Subcutaneous abdominal adipose tissue (tissue), 5 donors: ENCODE results near the gene FIBP.
A peak's percentile ranks its signal among the peaks of the same experiment; 100 is the strongest.

Experiments
- H3K27ac ChIP-seq: one replicate; pipeline ENCODE4 v1.7.0; 2013; ENCODE audit warnings: low read depth, mild to moderate bottlenecking, inconsistent platforms, low read length, moderate library complexity
- H3K27me3 ChIP-seq, 5 donors: one replicate each; pipeline ENCODE4 v1.7.0; 2013; ENCODE audit warnings: low read length in 5 of 5, inconsistent platforms in 1 of 5; ENCODE audit not compliant: control insufficient read depth in 5 of 5, insufficient read depth in 4 of 5
- H3K36me3 ChIP-seq, 5 donors: one replicate each; pipeline ENCODE4 v1.7.0; 2013; ENCODE audit warnings: low read length in 5 of 5; ENCODE audit not compliant: control insufficient read depth in 5 of 5, insufficient read depth in 5 of 5
- H3K4me1 ChIP-seq, 5 donors: one replicate each; pipeline ENCODE4 v1.7.0; 2013; ENCODE audit warnings: low read length in 5 of 5, mild to moderate bottlenecking in 3 of 5, moderate library complexity in 1 of 5; ENCODE audit not compliant: control insufficient read depth in 5 of 5, insufficient read depth in 5 of 5
- H3K4me3 ChIP-seq, 5 donors: one replicate each; pipeline ENCODE4 v1.7.0; 2013; ENCODE audit warnings: low read length in 5 of 5, low read depth in 1 of 5
- H3K9ac ChIP-seq, 5 donors: one replicate each; pipeline ENCODE4 v1.7.0; 2013; ENCODE audit warnings: low read length in 5 of 5, mild to moderate bottlenecking in 4 of 5, moderate library complexity in 3 of 5
- H3K9me3 ChIP-seq, 5 donors: one replicate each; pipeline ENCODE4 v1.7.0; 2013; ENCODE audit warnings: low read length in 5 of 5; ENCODE audit not compliant: control insufficient read depth in 5 of 5
- donor health status: healthy.
- donor health status: healthy.
- donor health status: healthy.
- donor health status: healthy.
- donor health status: healthy.

Gene FIBP

DNA sequence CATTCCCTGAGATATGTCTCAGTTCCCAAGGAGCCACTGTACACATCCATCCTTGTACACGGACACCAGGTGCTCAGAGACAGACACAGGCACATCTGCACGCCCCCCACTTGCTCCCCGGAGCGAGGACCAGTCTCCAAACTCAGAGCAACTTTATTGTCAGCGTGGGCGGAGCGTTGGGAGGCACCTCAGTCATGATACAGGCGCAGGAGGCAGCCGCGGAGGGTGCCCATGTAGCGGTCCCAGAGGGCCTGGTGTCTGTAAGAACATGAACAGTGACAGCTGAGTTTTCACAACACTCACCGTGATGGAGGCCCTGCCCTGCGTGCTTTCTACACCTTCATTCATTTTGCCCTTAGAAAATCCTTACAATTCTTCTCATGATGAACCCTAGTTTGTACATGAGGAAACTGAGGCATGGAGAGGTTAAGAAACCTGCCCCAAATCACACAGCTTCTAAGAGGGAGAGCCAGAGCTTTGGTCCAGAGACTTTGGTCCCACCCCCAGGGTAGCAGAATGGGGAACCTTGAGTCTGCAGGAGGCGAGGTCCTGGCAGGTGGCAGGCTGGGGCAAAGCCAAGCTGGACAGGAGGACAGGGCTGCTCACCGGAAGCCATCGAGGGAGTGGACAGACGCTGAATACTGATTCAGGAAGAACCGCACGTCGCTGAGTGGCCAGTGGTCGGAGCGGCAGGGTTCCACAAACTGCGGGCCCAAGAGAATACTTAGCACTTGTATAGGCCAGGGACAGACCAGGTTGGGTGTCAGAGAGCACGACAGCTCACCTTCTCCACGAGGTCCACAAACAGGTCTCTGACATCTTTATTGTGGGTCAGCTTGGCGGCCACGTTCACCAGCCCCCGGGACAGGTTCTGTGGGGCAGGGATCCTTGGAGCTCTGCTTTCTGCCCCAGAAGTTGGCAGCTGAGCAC, 4.2 kb downstream of the FIBP start:
- Histone ChIP-seq H3K4me1 (peaks cover 0 to 19% (median 17%) of the 10 kb centered on the region in 5 donors), H3K9ac (no peak overlapping the region), H3K27me3 (no peaks in the 10 kb centered on the region), H3K36me3 (peaks cover 5 to 44% (median 34%) of the 10 kb centered on the region in 5 donors), H3K9me3 (no peaks in the 10 kb centered on the region), H3K27ac (no peak overlapping the region), H3K4me3 (no peak overlapping the region)

DNA sequence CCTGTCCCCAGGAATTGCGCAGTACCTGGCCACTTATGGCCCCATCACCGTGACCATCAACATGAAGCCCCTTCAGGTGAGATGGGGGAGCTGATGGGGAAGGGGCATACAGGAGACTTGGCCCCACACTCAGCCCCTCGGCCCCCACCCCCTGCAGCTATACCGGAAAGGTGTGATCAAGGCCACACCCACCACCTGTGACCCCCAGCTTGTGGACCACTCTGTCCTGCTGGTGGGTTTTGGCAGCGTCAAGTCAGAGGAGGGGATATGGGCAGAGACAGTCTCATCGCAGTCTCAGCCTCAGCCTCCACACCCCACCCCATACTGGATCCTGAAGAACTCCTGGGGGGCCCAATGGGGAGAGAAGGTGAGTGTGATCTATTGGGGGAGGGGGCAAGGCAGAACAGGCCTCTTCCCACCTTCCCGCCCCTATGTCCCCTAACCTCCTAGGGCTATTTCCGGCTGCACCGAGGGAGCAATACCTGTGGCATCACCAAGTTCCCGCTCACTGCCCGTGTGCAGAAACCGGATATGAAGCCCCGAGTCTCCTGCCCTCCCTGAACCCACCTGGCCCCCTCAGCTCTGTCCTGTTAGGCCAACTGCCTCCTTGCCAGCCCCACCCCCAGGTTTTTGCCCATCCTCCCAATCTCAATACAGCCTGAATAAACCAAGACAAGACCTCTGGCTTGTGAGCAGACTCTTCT, 5.1 kb downstream of the FIBP start:
- H3K9ac ChIP-seq = no peak overlapping the region
- H3K4me3 ChIP-seq = no peak overlapping the region
- H3K9me3 ChIP-seq = no peaks in the 10 kb centered on the region
- H3K27ac ChIP-seq = no peak overlapping the region
- H3K4me1 ChIP-seq = peaks cover 0 to 14% (median 11%) of the 10 kb centered on the region in 5 donors
- peaks cover 5 to 44% (median 34%) of the 10 kb centered on the region in 5 donors for H3K36me3 ChIP-seq
- no peaks in the 10 kb centered on the region for H3K27me3 ChIP-seq

DNA sequence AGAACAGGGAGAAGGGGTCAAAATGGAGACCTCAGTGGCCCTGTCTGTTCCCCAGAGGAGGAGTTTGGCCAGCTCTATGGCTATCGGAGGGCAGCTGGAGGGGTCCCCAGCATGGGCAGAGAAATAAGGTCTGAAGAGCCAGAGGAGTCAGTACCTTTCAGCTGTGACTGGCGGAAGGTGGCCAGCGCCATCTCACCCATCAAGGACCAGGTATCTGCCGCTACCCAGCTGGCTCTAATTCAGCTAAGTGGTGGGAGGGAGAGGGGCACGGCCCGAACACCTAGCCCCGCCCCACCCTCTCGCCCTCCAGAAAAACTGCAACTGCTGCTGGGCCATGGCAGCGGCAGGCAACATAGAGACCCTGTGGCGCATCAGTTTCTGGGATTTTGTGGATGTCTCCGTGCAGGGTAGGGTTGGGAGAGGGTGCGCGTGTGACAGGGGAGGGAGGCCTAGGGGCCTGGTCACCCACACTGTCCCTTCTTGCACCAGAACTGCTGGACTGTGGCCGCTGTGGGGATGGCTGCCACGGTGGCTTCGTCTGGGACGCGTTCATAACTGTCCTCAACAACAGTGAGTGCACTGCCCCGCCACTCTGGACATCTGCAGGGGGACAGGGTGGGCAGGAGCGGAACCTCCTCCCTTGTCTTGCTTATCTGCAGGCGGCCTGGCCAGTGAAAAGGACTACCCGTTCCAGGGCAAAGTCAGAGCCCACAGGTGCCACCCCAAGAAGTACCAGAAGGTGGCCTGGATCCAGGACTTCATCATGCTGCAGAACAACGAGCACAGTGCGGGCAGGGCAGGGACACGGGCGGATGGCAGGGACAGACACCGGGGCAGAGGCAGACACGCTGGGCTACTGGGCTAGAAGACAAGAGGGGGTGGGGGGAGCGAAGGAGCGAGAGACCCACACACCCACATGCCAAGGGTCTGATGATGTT, 5.9 kb downstream of the FIBP start:
- Histone ChIP-seq H3K4me3 (no peak overlapping the region), H3K27ac (no peak overlapping the region), H3K9me3 (no peaks in the 10 kb centered on the region), H3K9ac (no peak overlapping the region), H3K36me3 (peaks cover 5 to 44% (median 34%) of the 10 kb centered on the region in 5 donors), H3K4me1 (peaks cover 0 to 6% (median 3%) of the 10 kb centered on the region in 5 donors), H3K27me3 (no peaks in the 10 kb centered on the region)

DNA sequence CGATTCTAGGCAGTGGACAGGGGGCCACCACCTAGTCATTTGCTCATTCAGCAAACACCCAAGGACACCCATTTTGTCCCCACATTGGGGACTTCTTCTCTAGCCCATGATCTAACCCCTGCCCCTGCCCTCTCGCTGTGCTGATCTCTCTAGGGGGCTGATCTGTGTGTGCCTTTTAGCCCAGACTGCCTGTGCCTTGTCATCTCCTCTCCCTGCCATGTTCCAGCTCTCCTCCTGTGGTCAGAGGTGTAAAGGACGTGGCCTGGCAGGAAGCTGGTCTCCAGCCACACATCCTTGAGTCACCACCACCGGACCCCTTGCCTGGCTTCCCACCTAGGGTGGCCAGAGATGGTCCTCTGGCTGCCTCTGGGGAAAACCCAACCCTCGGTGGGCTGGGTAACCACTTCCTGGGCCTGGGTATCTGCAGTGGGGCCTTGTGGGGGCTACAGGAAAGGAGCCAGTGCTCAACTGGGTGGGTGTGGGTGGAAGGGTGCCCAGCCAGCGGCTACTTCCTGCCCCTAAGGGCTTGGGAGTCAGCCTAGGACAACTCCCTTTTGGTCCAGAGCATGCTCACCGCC, 7.3 kb downstream of the FIBP start:
- H3K27ac ChIP-seq = no peak overlapping the region
- no peaks in the 10 kb centered on the region for H3K27me3 ChIP-seq
- H3K4me3 ChIP-seq = no peak overlapping the region
- no peaks in the 10 kb centered on the region for H3K9me3 ChIP-seq
- H3K4me1 ChIP-seq = peaks cover 0 to 4% (median 0%) of the 10 kb centered on the region in 5 donors
- peak overlapping the region in 1 of 5 donors; percentile 23 for H3K9ac ChIP-seq
- peaks cover 0 to 36% (median 26%) of the 10 kb centered on the region in 5 donors for H3K36me3 ChIP-seq

DNA sequence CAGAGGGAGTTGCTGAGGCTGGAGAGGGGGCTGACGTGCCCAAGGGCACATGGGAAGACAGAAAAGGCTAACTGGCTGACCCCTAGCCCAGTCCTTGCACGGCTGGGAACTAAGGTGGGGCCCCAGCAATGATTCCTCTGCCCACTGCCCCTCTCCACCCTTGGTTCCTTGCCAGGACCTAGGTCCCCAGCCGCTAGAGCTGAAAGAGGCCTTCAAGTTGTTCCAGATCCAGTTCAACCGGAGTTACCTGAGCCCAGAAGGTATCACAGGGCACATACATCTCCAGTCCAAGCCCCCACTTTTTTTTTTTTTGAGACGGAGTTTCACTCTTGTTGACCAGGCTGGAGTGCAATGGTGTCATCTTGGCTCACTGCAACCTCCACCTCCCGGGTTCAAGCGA, 8.2 kb downstream of the FIBP start:
- no peak overlapping the region for H3K27ac ChIP-seq
- H3K9ac ChIP-seq = no peak overlapping the region
- H3K4me3 ChIP-seq = no peak overlapping the region
- peaks cover 0 to 27% (median 24%) of the 10 kb centered on the region in 5 donors for H3K36me3 ChIP-seq
- H3K4me1 ChIP-seq = peaks cover 0 to 4% (median 0%) of the 10 kb centered on the region in 5 donors
- H3K27me3 ChIP-seq = no peaks in the 10 kb centered on the region
- H3K9me3 ChIP-seq = no peaks in the 10 kb centered on the region

DNA sequence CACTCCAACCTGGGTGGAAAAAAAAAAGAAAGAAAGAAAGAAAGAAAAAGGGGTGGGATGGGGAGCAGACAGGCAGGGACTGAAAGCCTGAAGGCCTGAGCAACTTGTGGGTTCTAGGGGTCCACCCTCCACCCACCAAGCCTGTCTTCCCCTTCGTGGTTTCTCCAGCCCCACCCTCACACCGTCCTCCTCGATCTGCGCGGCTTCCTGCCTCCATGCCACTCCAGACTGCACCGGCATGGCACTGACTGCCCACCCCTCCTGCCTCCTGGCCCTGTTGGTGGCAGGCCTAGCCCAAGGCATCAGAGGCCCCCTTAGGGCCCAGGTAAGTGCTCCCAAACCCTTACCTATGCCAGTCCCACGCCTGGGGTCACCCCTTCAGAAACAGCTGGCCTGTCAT, 8.7 kb downstream of the FIBP start, which contains the start of gene CTSW:
CTSW (plus strand) TSS at position 221 of the 400 bp plus-strand sequence; CDS start at position 239, 18 bp downstream.
- peaks cover 0 to 24% (median 21%) of the 10 kb centered on the region in 5 donors for H3K36me3 ChIP-seq
- no peak within 1 kb of the TSS for H3K27ac ChIP-seq
- H3K9me3 ChIP-seq = no peaks in the 10 kb centered on the region
- no peak within 1 kb of the TSS for H3K4me3 ChIP-seq
- H3K9ac ChIP-seq = no peak within 1 kb of the TSS
- no peaks in the 10 kb centered on the region for H3K27me3 ChIP-seq
- no peaks in the 10 kb centered on the region for H3K4me1 ChIP-seq

DNA sequence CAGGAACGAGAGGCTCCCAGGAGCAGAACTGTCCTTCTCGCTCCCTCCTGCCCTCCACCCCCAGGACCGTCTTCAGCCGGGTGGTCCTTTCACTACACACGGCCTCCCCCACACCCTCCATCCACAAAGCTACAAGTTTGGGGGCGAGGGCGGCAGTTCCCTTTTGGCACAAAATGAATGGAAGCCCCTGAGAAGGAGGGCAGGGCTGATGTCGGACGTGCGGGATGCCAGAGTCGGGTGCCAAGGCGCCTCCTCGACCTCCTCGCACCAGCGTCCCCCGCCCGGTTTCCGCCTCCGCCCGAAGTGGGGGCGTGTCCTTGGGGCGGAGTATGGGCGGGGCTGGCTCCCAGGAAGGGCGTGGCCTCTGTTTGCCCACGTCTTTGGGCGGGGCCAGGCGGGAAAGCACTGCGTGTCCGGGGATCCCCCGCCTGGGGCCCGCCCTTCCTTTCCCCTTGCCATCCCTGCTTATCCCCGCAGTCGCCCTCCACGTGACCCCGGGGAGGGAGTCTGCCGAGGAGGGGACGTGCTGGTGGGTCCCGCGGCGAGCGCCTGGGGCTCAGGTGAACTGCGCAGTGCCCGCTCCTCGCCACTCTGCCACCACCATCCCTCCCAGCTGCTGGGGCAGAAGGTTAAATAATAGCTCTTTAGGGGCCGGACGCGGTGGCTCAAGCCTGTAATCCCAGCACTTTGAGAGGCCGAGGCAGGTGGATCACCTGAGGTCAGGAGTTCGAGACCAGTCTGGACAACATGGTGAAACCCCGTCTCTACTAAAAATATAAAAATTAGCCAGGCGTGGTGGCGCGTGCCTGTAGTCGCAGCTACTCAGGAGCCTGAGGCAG, 14.7 kb downstream of the FIBP start:
- Histone ChIP-seq H3K36me3 (peaks cover 0 to 15% (median 9%) of the 10 kb centered on the region in 5 donors), H3K9ac (peak overlapping the region in 4 of 5 donors; percentile 61 to 82 (median 74)), H3K9me3 (no peaks in the 10 kb centered on the region), H3K4me3 (peak overlapping the region; percentile 70 to 85 (median 76)), H3K4me1 (peaks cover 8 to 40% (median 34%) of the 10 kb centered on the region in 5 donors), H3K27ac (peak overlapping the region; percentile 62), H3K27me3 (no peaks in the 10 kb centered on the region)

DNA sequence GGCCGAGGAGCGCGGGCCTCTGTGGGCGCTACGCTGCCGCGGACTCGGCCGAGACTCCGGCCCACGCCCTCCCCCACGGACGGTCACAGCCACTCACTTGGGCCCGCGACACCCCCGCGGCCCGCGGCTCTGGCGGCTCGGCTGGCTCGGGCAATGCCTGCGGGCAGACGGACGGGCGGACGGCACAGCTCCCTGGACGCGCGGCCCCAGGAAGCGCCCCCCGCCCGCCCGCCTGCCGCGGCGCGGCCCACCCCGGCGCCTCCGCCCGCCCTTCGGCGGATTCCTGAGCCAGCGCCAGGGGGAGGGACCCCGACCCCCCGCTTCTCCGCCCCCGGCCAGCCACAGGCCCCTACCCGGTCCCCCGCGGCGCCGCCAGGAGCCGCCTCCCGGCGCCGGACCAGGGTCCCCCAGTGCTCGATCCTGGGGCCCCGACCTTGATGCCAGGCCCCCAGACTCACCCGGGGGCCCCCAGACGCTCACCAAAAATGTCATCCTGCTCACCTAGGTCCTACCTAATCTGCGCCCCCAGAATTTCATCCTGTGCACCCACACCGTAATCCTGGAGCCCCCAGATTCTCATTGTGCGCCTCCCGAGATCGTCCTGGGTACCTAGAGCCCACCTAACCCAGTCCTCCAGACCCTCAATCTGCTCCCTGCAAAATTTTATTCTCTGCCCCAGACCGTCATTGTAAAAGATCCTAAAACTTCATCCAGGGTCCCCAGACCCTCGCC, 15.5 kb downstream of the FIBP start, which contains the start of gene EFEMP2:
EFEMP2 (minus strand) TSS at position 215 of the 732 bp plus-strand sequence. CDS start 446 bp downstream, outside the sequence.
- no peaks in the 10 kb centered on the region for H3K27me3 ChIP-seq
- H3K4me3 ChIP-seq = peak within 1 kb of the TSS; percentile 70 to 85 (median 76)
- H3K4me1 ChIP-seq = peaks cover 8 to 40% (median 34%) of the 10 kb centered on the region in 5 donors
- peak within 1 kb of the TSS; percentile 88 for H3K27ac ChIP-seq
- H3K9me3 ChIP-seq = no peaks in the 10 kb centered on the region
- peak within 1 kb of the TSS; percentile 68 to 86 (median 76) for H3K9ac ChIP-seq
- peaks cover 0 to 23% (median 17%) of the 10 kb centered on the region in 5 donors for H3K36me3 ChIP-seq
